K562 (cell line): ENCODE measurements around the gene ARID4B. TPM values are rescaled to one million over a fixed set of nuclear protein-coding genes. Genes with fewer than 3 reads are reported as not detected.

Source experiments
- ATAC-seq: fragments of 200-7000 bp; cut with Tn5 transposase; 3 replicates; pipeline ENCODE4 v1.9.1; 2020; ENCODE audit warnings: moderate library complexity
- BruUV-seq: library from RNA; stranded (reverse); fragments of 400-500 nt; replicated peaks from 2 replicates; lab custom pipeline; 2021; lab: Mats Ljungman, UMichigan
- CTCF ChIA-PET: fragments of 300-600 bp; formaldehyde crosslinking; extraction: SDS; loops from one replicate; lab custom pipeline; 2021; ENCODE audit warnings: low intra/inter-chr PET ratio; lab: Yijun Ruan, JAX
- POLR2A ChIA-PET: fragments of 300-600, 350-650 bp; sonication (Branson Sonifier 250); formaldehyde crosslinking; extraction: SDS; loops from one replicate; lab custom pipeline; 2021; ENCODE audit warnings: antibody characterized with exemption, inconsistent platforms; lab: Yijun Ruan, JAX
- DNase-seq, 4 experiments: peaks; one replicate each; pipeline versions ENCODE4 v3.0.0 to v3.0.0-alpha.2; 2011 to 2018; ENCODE audit warnings: low spot score in 3 of 4, mixed read lengths in 3 of 4; ENCODE audit errors: extremely low read depth in 1 of 4
- FAIRE-seq: peaks from 2 replicates; lab custom pipeline; 2011; peaks lifted over from hg19 to GRCh38; lab: Jason Lieb, UNC
- H2AFZ ChIP-seq: 2 replicates; pipeline ENCODE4 v1.6.0; 2011; ENCODE audit warnings: low read depth, low read length, control low read depth, inconsistent platforms
- H3K27ac ChIP-seq: fragments of 200-600 bp; 3 replicates; pipeline ENCODE4 v1.8.0; 2011; ENCODE audit warnings: low read depth, mild to moderate bottlenecking, control low read depth, inconsistent platforms, low read length, moderate library complexity, mixed read lengths; ENCODE audit errors: extremely low read depth
- H3K27me3 ChIP-seq, 2 experiments: fragments of 300-600 bp in 1 of 2; 2 replicates in 1 of 2; 3 replicates in 1 of 2; pipeline versions ENCODE4 v1.6.0 to v1.8.0; 2011; ENCODE audit warnings: inconsistent platforms in 2 of 2, low read length in 2 of 2, mild to moderate bottlenecking in 1 of 2, mixed read lengths in 1 of 2, moderate library complexity in 1 of 2; ENCODE audit not compliant: control insufficient read depth in 2 of 2, insufficient read depth in 2 of 2
- H3K36me3 ChIP-seq: fragments of 300-600 bp; 3 replicates; pipeline ENCODE4 v1.8.0; 2011; ENCODE audit warnings: mild to moderate bottlenecking, low read length, inconsistent platforms; ENCODE audit not compliant: control insufficient read depth, insufficient read depth
- H3K4me1 ChIP-seq, 2 experiments: fragments of 200-600 bp in 1 of 2; replicated peaks in 1 of 2; 2 replicates in 1 of 2; 3 replicates in 1 of 2; pipeline versions ENCODE4 v1.5.1 to v1.8.0; 2011; ENCODE audit warnings: inconsistent platforms in 2 of 2, low read length in 2 of 2, mild to moderate bottlenecking in 1 of 2, mixed read lengths in 1 of 2, moderate library complexity in 1 of 2; ENCODE audit not compliant: control insufficient read depth in 2 of 2, insufficient read depth in 2 of 2
- H3K4me2 ChIP-seq: 2 replicates; pipeline ENCODE4 v1.6.1; 2011; ENCODE audit warnings: low read length, control low read depth, inconsistent platforms, mixed read lengths; ENCODE audit not compliant: insufficient read depth
- H3K4me3 ChIP-seq: fragments of 200-600 bp; sonication (generic), shearing (Covaris generic); 2 replicates; pipeline ENCODE4 v1.5.1; 2016; ENCODE audit warnings: control low read depth, inconsistent platforms
- H3K79me2 ChIP-seq: fragments of 200-600 bp; 3 replicates; pipeline ENCODE4 v1.8.0; 2011; ENCODE audit warnings: low read length, inconsistent platforms; ENCODE audit not compliant: control insufficient read depth, insufficient read depth
- H3K9ac ChIP-seq, 2 experiments: 2 replicates each; pipeline versions ENCODE4 v1.6.0 to v1.6.1; 2011; ENCODE audit warnings: low read depth in 2 of 2, low read length in 2 of 2, control low read depth in 1 of 2, inconsistent platforms in 1 of 2, mild to moderate bottlenecking in 1 of 2, mixed read lengths in 1 of 2; ENCODE audit not compliant: insufficient read depth in 1 of 2
- H3K9me1 ChIP-seq: one replicate; pipeline ENCODE4 v1.6.0; 2011; ENCODE audit warnings: inconsistent platforms, mild to moderate bottlenecking, low read length, moderate library complexity; ENCODE audit not compliant: control insufficient read depth, insufficient read depth
- H3K9me3 ChIP-seq: replicated peaks from 2 replicates; pipeline ENCODE4 v1.5.1; 2011; ENCODE audit warnings: low read depth, low read length, inconsistent platforms; ENCODE audit not compliant: control insufficient read depth, insufficient read depth
- H4K20me1 ChIP-seq: replicated peaks from 2 replicates; pipeline ENCODE4 v1.6.1; 2011; ENCODE audit warnings: low read length, inconsistent platforms, mixed read lengths; ENCODE audit not compliant: control insufficient read depth, insufficient read depth
- ARID3A ChIP-seq: IDR thresholded peaks from 2 replicates; pipeline ENCODE4 v1.6.1; 2012; ENCODE audit warnings: low read depth, low read length, improper control_type of control experiment, borderline replicate concordance
- CEBPB ChIP-seq: fragments of 450-650 bp; IDR thresholded peaks from 2 replicates; pipeline ENCODE4 v1.6.1; 2016; ENCODE audit warnings: missing genetic modification characterization, missing compliant biosample characterization
- DEAF1 ChIP-seq: fragments of 450-650 bp; formaldehyde crosslinking; IDR thresholded peaks from 2 replicates; pipeline ENCODE4 v1.4.0; 2020; ENCODE audit warnings: mild to moderate bottlenecking, moderate library complexity
- HDAC1 ChIP-seq, 2 experiments: fragments of 450-650 bp; IDR thresholded peaks; 2 replicates each; pipeline ENCODE4 v1.6.1; 2016 to 2017; ENCODE audit warnings: inconsistent platforms in 1 of 2, mild to moderate bottlenecking in 1 of 2, moderate library complexity in 1 of 2
- HDAC8 ChIP-seq: fragments of 450-650 bp; IDR thresholded peaks from 2 replicates; pipeline ENCODE4 v1.6.1; 2016; ENCODE audit warnings: mild to moderate bottlenecking, missing genetic modification characterization, moderate library complexity, missing compliant biosample characterization
- POLR2A ChIP-seq: fragments of 450-650 bp; conservative IDR thresholded peaks from 2 replicates; pipeline ENCODE4 v1.6.1; 2016
- ZFPM2 ChIP-seq: fragments of 250-450 bp; sonication (Bioruptor Pico); IDR thresholded peaks from 2 replicates; pipeline ENCODE4 v1.5.1; 2022; ENCODE audit warnings: mild to moderate bottlenecking
- ZNF384 ChIP-seq: IDR thresholded peaks from 2 replicates; pipeline ENCODE4 v1.6.1; 2012; ENCODE audit warnings: low read depth, low read length, improper control_type of control experiment
- ZNF778 ChIP-seq: fragments of 450-650 bp; formaldehyde crosslinking; IDR thresholded peaks from 2 replicates; pipeline ENCODE4 v1.4.0; 2020; ENCODE audit warnings: mild to moderate bottlenecking, moderate library complexity
- WGBS: fragments of 100-300 bp; shearing (Covaris generic); methylation state at CpG from one replicate; pipeline ENCODE4 v1.1.6; 2016; ENCODE audit warnings: low coverage, mixed read lengths; ENCODE audit not compliant: insufficient coverage; ENCODE audit errors: missing lambda C conversion rate; 5-methylcytosine and 5-hydroxymethylcytosine counted together
- in situ Hi-C: fragments of 300-500 bp; cut with MboI; formaldehyde crosslinking; loops from 4 replicates; pipeline ENCODE4 v1.15.0; 2018; ENCODE audit warnings: inconsistent platforms, mixed read lengths
- intact Hi-C: fragments of 100-400 bp; cut with micrococcal nuclease; formaldehyde crosslinking; loops from 2 replicates; pipeline ENCODE4 v1.14.2; 2022
- polyA plus RNA-seq, 8 experiments: library from polyadenylated mRNA; depleted of rRNA in 4 of 8; stranded (reverse) in 5 of 8; unstranded in 3 of 8; fragments of >200 nt; fragmentation: Nextera tagmentation in 2 of 8; fragmentation: Illumina TruSeq in 1 of 8; extraction: Ambion mirVana in 2 of 8; extraction: Trizol in 1 of 8; gene quantifications; 2 replicates each; pipeline versions ENCODE4 v1.2.1 to v1.2.3, GENCODE V29; 2011 to 2014; ENCODE audit warnings: inconsistent platforms in 1 of 8, missing spikeins in 1 of 8
- total RNA-seq, 7 experiments: library from RNA; depleted of rRNA in 6 of 7; stranded (reverse); fragments of >200 nt in 6 of 7; fragmentation: Illumina TruSeq in 2 of 7; extraction: Trizol in 2 of 7; gene quantifications; 2 replicates each; pipeline versions ENCODE4 v1.2.1 to v1.2.3, GENCODE V29; 2011 to 2021; ENCODE audit warnings: low replicate concordance in 1 of 7
- TF ChIP-seq, protein P1 (sequence below): fragments of 450-650 bp; IDR thresholded peaks from 2 replicates; pipeline ENCODE4 v1.6.1; 2017; ENCODE audit warnings: mild to moderate bottlenecking, moderate library complexity
- TF ChIP-seq, protein P2 (sequence below): fragments of 450-650 bp; formaldehyde crosslinking; conservative IDR thresholded peaks from 2 replicates; pipeline ENCODE4 v1.4.0; 2022; ENCODE audit warnings: mild to moderate bottlenecking, missing genetic modification characterization
- TF ChIP-seq, protein P3 (sequence below): fragments of 450-650 bp; IDR thresholded peaks from 2 replicates; pipeline ENCODE4 v1.6.1; 2014; ENCODE audit warnings: low read depth, mild to moderate bottlenecking, moderate library complexity, borderline replicate concordance

Gene ARID4B
- total and polyA plus RNA-seq, 9 of the 15 experiments (the other 6 are each of a cell fraction or from before 2014, with no cell fraction given), result 8.4 to 38.9 (median 18.5) TPM

GRCh38 chr1:235336903-235337302 lies 8.9 kb upstream of the ARID4B start (continued):
- no peak for TF ChIP-seq HDAC8
- no peak for TF ChIP-seq POLR2A
- no peak for TF ChIP-seq ZNF778
- TF ChIP-seq, protein P1, sequence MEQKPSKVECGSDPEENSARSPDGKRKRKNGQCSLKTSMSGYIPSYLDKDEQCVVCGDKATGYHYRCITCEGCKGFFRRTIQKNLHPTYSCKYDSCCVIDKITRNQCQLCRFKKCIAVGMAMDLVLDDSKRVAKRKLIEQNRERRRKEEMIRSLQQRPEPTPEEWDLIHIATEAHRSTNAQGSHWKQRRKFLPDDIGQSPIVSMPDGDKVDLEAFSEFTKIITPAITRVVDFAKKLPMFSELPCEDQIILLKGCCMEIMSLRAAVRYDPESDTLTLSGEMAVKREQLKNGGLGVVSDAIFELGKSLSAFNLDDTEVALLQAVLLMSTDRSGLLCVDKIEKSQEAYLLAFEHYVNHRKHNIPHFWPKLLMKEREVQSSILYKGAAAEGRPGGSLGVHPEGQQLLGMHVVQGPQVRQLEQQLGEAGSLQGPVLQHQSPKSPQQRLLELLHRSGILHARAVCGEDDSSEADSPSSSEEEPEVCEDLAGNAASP, result no peak

GRCh38 chr1:235331401-235331800 lies 3.4 kb upstream of the ARID4B start:
- ATAC-seq (no peak), FAIRE-seq (no peak)
- POLR2A ChIA-PET, result interaction anchor here (0.6 to 1.7 kb wide), 4 partner anchors 9 to 83 kb away, joined by 3 to 4 read pairs (median 4); no protein-coding TSS in a partner anchor
- Histone ChIP-seq H3K36me3 (peaks cover 34% of the 10 kb centered on the region), H3K27ac (peak overlapping the region; percentile 97), H3K79me2 (peaks cover 86% of the 10 kb centered on the region), H2AFZ (0 out of 2 replicates have a peak overlapping the region, but pooled peaks have one; percentile 5), H3K4me3 (peak overlapping the region; percentile 82), H3K9me3 (no peaks in the 10 kb centered on the region), H3K9ac (peak overlapping the region in 1 of 2 experiments; percentile 92; a peak in 3 of 4 replicates), H3K27me3 (no peaks in the 10 kb centered on the region)
- in situ Hi-C loops, result no loop called here
- WGBS, result 3% methylated on average over 3 of the region's 3 CpGs
- BruUV-seq, result no TSS peak
- TF ChIP-seq ZFPM2 (CRISPR knock-in tag) (no peak), DEAF1 (CRISPR knock-in tag) (0 out of 2 replicates have a peak, but pooled peaks have one; percentile 31), ARID3A (0 out of 2 replicates have a peak, but pooled peaks have one; percentile 8), CEBPB (tag) (peak; percentile 61; the same call in 1 of the 2 replicates), HDAC1 (IDR thresholded peaks at IDR 0.05) (no peak), ZNF384 (0 out of 2 replicates have a peak, but pooled peaks have one; percentile 4)
- TF ChIP-seq, protein P2, sequence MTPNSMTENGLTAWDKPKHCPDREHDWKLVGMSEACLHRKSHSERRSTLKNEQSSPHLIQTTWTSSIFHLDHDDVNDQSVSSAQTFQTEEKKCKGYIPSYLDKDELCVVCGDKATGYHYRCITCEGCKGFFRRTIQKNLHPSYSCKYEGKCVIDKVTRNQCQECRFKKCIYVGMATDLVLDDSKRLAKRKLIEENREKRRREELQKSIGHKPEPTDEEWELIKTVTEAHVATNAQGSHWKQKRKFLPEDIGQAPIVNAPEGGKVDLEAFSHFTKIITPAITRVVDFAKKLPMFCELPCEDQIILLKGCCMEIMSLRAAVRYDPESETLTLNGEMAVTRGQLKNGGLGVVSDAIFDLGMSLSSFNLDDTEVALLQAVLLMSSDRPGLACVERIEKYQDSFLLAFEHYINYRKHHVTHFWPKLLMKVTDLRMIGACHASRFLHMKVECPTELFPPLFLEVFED (CRISPR knock-in tag), result 0 out of 2 replicates have a peak, but pooled peaks have one; percentile 10
- TF ChIP-seq, protein P3, sequence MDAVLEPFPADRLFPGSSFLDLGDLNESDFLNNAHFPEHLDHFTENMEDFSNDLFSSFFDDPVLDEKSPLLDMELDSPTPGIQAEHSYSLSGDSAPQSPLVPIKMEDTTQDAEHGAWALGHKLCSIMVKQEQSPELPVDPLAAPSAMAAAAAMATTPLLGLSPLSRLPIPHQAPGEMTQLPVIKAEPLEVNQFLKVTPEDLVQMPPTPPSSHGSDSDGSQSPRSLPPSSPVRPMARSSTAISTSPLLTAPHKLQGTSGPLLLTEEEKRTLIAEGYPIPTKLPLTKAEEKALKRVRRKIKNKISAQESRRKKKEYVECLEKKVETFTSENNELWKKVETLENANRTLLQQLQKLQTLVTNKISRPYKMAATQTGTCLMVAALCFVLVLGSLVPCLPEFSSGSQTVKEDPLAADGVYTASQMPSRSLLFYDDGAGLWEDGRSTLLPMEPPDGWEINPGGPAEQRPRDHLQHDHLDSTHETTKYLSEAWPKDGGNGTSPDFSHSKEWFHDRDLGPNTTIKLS, result no peak
- TF ChIP-seq, all 486 proteins: peak for 5
- CTCF ChIA-PET, result no interaction called here
- DNase-seq, result no peak
- intact Hi-C loops, result no loop called here
- Histone ChIP-seq H3K4me1 (peaks cover 11 to 13% of the 10 kb centered on the region in 2 experiments; a peak in 3 of 5 replicates), H3K4me2 (peak overlapping the region; percentile 98), H3K9me1 (no peaks in the 10 kb centered on the region), H4K20me1 (no peaks in the 10 kb centered on the region)
